ENCODE results near the gene EYA2. TPM values are rescaled to one million over a fixed set of nuclear protein-coding genes. Genes with fewer than 3 reads are reported as not detected.

EYA2 gene
- total RNA-seq, 6 experiments from 2014 or later = 0.14 to 0.51 (median 0.28) TPM; not detected in 1

DNA sequence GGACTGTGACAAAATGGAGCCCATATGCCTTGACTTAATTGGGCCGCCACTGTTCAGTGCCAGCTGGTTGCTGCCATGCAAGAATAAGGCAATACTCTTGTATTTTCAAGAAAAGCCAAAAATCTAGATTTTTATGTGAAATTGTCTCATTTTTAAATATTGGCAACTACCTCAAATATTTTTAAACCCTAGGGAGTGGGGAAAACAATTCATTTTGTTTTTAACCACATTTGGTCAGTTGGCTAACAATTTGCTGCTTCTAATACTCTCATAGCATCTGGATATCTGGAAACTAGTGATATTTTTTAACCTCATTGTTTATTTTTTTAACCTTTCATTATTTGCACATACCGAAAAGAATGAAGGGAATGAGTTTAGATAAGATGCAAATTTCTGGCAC lies 91.0 kb downstream of the EYA2 start:
- no peak overlapping the region for H3K27ac Mint-ChIP-seq
- peaks cover 13% of the 10 kb centered on the region; the same call in 1 of the 2 replicates for H3K9me3 Mint-ChIP-seq
- H3K4me1 Mint-ChIP-seq (ENCODE audit: low read depth) = no peaks in the 10 kb centered on the region
- peaks cover 6% of the 10 kb centered on the region; the same call in 1 of the 2 replicates for H3K36me3 Mint-ChIP-seq (ENCODE audit: low read depth)
- no peak overlapping the region for H3K4me3 Mint-ChIP-seq
- peaks cover 14% of the 10 kb centered on the region for H3K27me3 Mint-ChIP-seq (ENCODE audit: insufficient read depth)
- TF ChIP-seq CTCF (IDR thresholded peaks at IDR 0.05) = no peak
- DNase-seq = no peak

DNA sequence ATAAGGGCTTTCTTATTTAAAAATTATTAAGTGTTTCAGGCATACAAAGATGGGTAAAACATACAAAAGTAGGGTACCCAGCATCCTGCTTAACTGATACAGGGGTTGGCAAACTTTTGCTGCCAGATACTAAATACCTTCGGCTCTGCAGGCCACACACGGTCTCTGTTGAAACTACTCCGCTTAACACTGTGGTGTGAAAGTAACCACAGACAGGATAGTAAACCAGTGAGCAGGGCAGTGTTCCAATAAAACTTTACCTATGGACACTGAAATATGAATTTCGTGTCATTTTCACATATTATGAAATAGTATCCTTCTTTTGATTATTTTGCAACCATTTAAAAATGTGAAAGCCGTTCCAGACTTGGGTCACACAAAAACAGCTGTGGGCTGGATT lies 92.4 kb downstream of the EYA2 start:
- TF ChIP-seq CTCF (IDR thresholded peaks at IDR 0.05) = no peak
- H3K4me3 Mint-ChIP-seq = no peak overlapping the region
- DNase-seq = no peak
- H3K27me3 Mint-ChIP-seq (ENCODE audit: insufficient read depth) = peaks cover 13% of the 10 kb centered on the region
- H3K27ac Mint-ChIP-seq = no peak overlapping the region
- H3K36me3 Mint-ChIP-seq (ENCODE audit: low read depth) = peaks cover 6% of the 10 kb centered on the region; the same call in 1 of the 2 replicates
- H3K9me3 Mint-ChIP-seq = peaks cover 13% of the 10 kb centered on the region; the same call in 1 of the 2 replicates
- no peaks in the 10 kb centered on the region for H3K4me1 Mint-ChIP-seq (ENCODE audit: low read depth)

DNA sequence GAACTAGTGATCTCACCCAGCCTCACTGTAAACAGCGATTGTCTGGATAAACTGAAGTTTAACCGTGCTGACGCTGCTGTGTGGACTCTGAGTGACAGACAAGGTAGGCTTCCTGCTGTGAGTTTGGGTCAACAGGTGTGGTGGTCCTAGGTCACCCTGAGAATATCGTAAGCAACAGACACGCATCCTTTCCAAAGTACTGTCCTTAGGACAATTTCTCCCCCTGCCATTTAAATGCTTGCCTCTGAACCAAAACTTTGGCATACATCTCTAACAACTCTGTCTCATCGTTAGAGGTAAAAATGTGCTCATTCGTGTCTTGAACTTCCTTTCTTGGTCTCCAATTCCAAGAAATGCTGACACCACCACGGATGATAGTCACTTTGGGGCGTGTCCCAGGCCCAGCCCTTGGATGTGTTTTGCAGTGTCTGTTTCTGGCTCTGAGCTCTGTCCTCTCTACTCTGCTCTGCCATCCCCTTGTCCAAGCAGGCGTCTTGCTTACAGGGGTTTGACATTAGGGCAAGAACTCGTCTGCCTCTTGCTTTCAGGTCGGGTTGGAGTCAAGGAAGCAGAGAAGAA lies 95.5 kb downstream of the EYA2 start:
- Mint-ChIP-seq H3K36me3 (ENCODE audit: low read depth) (no peaks in the 10 kb centered on the region), H3K4me3 (no peak overlapping the region), H3K27me3 (ENCODE audit: insufficient read depth) (peaks cover 21% of the 10 kb centered on the region), H3K4me1 (ENCODE audit: low read depth) (no peaks in the 10 kb centered on the region), H3K27ac (no peak overlapping the region), H3K9me3 (no peaks in the 10 kb centered on the region)
- no peak for DNase-seq
- TF ChIP-seq CTCF (IDR thresholded peaks at IDR 0.05) = no peak

GRCh38 chr20:46990596-46991104 lies 96.0 kb downstream of the EYA2 start:
- Mint-ChIP-seq H3K4me1 (ENCODE audit: low read depth) (no peaks in the 10 kb centered on the region), H3K36me3 (ENCODE audit: low read depth) (no peaks in the 10 kb centered on the region), H3K27me3 (ENCODE audit: insufficient read depth) (peaks cover 19% of the 10 kb centered on the region), H3K9me3 (no peaks in the 10 kb centered on the region), H3K27ac (no peak overlapping the region), H3K4me3 (no peak overlapping the region)
- DNase-seq = no peak
- TF ChIP-seq CTCF (IDR thresholded peaks at IDR 0.05) = no peak

- no peak overlapping the region for H3K4me3 Mint-ChIP-seq
- TF ChIP-seq CTCF (IDR thresholded peaks at IDR 0.05) = no peak
- no peaks in the 10 kb centered on the region for H3K9me3 Mint-ChIP-seq
- H3K36me3 Mint-ChIP-seq (ENCODE audit: low read depth) = no peaks in the 10 kb centered on the region
- H3K27ac Mint-ChIP-seq = no peak overlapping the region
- H3K27me3 Mint-ChIP-seq (ENCODE audit: insufficient read depth) = peaks cover 19% of the 10 kb centered on the region
- H3K4me1 Mint-ChIP-seq (ENCODE audit: low read depth) = no peaks in the 10 kb centered on the region
- DNase-seq = no peak
Observed at GRCh38 chr20:46991168-46991567, 96.5 kb downstream of the EYA2 start.
